Fibroblast of lung (primary cell): ENCODE results near the gene ST6GAL1.

Source experiments
- EZH2 ChIP-seq: IDR thresholded peaks from 2 replicates; pipeline ENCODE4 v1.5.1; 2012; ENCODE audit warnings: low read length, control low read depth, mild to moderate bottlenecking; ENCODE audit errors: missing control alignments
- TF ChIP-seq, protein P1 (sequence below), 2 donors: IDR thresholded peaks in 1 of 2; conservative IDR thresholded peaks in 1 of 2; 1 replicate in 1 of 2; 2 replicates in 1 of 2; pipeline ENCODE4 v1.5.1; 2011 to 2012; ENCODE audit warnings: low read length in 2 of 2, control low read depth in 1 of 2, inconsistent platforms in 1 of 2, low read depth in 1 of 2, mild to moderate bottlenecking in 1 of 2

DNA sequence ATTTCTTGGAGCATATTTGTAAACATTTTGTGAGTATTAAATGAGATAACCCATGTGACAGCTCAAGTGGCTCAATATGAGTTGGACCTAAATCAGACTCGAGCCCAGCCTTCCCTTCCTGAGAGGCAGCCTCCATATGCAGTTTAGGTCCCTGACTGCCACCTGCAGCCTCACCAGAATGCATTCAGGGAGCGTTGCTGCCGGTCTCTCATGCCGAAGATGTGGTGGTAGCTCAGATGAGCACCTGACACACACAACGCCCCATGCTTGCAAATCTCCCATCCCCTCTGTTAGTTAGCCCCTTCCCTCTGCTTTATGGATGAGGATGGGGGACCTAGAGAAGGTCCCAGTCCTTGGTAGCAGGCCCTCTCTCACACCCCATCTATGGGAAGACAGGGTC is 9.2 kb downstream of the ST6GAL1 start:
- TF ChIP-seq, protein P1, sequence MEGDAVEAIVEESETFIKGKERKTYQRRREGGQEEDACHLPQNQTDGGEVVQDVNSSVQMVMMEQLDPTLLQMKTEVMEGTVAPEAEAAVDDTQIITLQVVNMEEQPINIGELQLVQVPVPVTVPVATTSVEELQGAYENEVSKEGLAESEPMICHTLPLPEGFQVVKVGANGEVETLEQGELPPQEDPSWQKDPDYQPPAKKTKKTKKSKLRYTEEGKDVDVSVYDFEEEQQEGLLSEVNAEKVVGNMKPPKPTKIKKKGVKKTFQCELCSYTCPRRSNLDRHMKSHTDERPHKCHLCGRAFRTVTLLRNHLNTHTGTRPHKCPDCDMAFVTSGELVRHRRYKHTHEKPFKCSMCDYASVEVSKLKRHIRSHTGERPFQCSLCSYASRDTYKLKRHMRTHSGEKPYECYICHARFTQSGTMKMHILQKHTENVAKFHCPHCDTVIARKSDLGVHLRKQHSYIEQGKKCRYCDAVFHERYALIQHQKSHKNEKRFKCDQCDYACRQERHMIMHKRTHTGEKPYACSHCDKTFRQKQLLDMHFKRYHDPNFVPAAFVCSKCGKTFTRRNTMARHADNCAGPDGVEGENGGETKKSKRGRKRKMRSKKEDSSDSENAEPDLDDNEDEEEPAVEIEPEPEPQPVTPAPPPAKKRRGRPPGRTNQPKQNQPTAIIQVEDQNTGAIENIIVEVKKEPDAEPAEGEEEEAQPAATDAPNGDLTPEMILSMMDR (conservative IDR thresholded peaks at IDR 0.05 in 1 of 2, IDR thresholded peaks at IDR 0.05 in 1 of 2; ENCODE audit: low read depth in 1 of 2, low read length in 2 of 2), result no peak
- TF ChIP-seq EZH2, result no peak
